SK-N-MC (cell line): ENCODE data around the gene PIGR.

Source experiments
- EZH2 ChIP-seq: fragments of 200-600 bp; sonication (generic); IDR thresholded peaks from one replicate; pipeline ENCODE4 v1.6.1; 2017; ENCODE audit warnings: antibody characterized with exemption
- FOXP2 ChIP-seq: optimal IDR thresholded peaks from 2 replicates; pipeline ENCODE3; 2011; ENCODE audit warnings: mild to moderate bottlenecking, moderate library complexity; ENCODE audit not compliant: insufficient read depth; ENCODE audit errors: extremely low read length, control extremely low read depth
- POLR2AphosphoS5 ChIP-seq: IDR thresholded peaks from 2 replicates; pipeline ENCODE4 v1.6.1; 2012; ENCODE audit warnings: mild to moderate bottlenecking, low read depth, low read length, borderline replicate concordance

DNA sequence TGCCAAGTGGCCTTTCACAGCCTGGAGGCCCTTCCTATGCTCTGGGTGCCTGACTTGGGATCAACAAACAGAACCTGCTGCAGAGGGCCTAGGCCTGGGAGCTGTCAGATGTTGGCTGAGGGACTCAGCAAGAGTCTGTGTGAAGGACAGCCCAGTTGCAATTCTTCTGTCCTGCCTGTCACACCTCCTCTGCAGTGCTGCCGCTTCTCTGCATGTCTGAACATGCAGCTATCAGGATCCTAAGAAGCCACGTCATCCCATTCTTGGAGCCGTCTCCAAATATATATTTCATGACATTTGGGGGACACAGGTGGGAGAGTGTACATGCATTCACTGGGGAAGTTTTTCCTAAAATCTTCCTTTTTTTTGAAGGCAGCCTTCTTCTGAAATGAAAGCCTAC, 15.4 kb upstream of the PIGR start:
- TF ChIP-seq EZH2, result no peak
- no peak for TF ChIP-seq POLR2AphosphoS5
- no peak for TF ChIP-seq FOXP2
